Hepatocyte (in vitro differentiated cells): ENCODE results near the gene ADD1. TPM values are rescaled to one million over a fixed set of nuclear protein-coding genes. Genes with fewer than 3 reads are reported as not detected.

Experiments used
- DNase-seq: peaks from one replicate; pipeline ENCODE4 v3.0.0-alpha.2; 2016; ENCODE audit warnings: low spot score
- H2AFZ ChIP-seq: fragments of 200-600 bp; sonication (generic); 2 replicates; pipeline ENCODE4 v1.6.0; 2016; ENCODE audit warnings: antibody characterized with exemption, mild to moderate bottlenecking
- H3K27ac ChIP-seq: fragments of 200-600 bp; sonication (generic); 2 replicates; pipeline ENCODE4 v1.5.1; 2016; ENCODE audit warnings: mild to moderate bottlenecking
- H3K27me3 ChIP-seq: fragments of 200-600 bp; sonication (generic); 2 replicates; pipeline ENCODE4 v1.6.1; 2016
- H3K36me3 ChIP-seq: fragments of 200-600 bp; sonication (generic); replicated peaks from 2 replicates; pipeline ENCODE4 v1.5.1; 2016; ENCODE audit warnings: low read depth; ENCODE audit not compliant: insufficient read depth
- H3K4me1 ChIP-seq: fragments of 200-600 bp; sonication (generic); 2 replicates; pipeline ENCODE4 v1.5.1; 2016; ENCODE audit warnings: mild to moderate bottlenecking, moderate library complexity; ENCODE audit not compliant: insufficient read depth
- H3K4me2 ChIP-seq: fragments of 200-600 bp; sonication (generic); 2 replicates; pipeline ENCODE4 v1.6.0; 2016
- H3K4me3 ChIP-seq: fragments of 200-600 bp; sonication (generic); 2 replicates; pipeline ENCODE4 v1.5.1; 2016; ENCODE audit warnings: mild to moderate bottlenecking
- H3K79me2 ChIP-seq: fragments of 200-600 bp; sonication (generic); 2 replicates; pipeline ENCODE4 v1.6.0; 2017; ENCODE audit warnings: mild to moderate bottlenecking
- H3K9me2 ChIP-seq: fragments of 200-600 bp; sonication (generic); replicated peaks from 2 replicates; pipeline ENCODE4 v1.6.0; 2017; ENCODE audit warnings: mild to moderate bottlenecking; ENCODE audit not compliant: insufficient read depth
- H3K9me3 ChIP-seq: fragments of 200-600 bp; sonication (generic); 2 replicates; pipeline ENCODE4 v1.5.1; 2016; ENCODE audit warnings: low read depth, mild to moderate bottlenecking
- H4K20me1 ChIP-seq: fragments of 200-600 bp; sonication (generic); 2 replicates; pipeline ENCODE4 v1.6.0; 2016; ENCODE audit warnings: mild to moderate bottlenecking; ENCODE audit not compliant: insufficient read depth, poor library complexity, severe bottlenecking
- EZH2 ChIP-seq: fragments of 200-600 bp; sonication (generic); IDR thresholded peaks from 2 replicates; pipeline ENCODE4 v1.6.1; 2016; ENCODE audit warnings: antibody characterized with exemption, mild to moderate bottlenecking, borderline replicate concordance
- EZH2phosphoT487 ChIP-seq: fragments of 200-600 bp; sonication (generic); IDR thresholded peaks from one replicate; pipeline ENCODE4 v1.6.1; 2018; ENCODE audit warnings: antibody characterized with exemption, mild to moderate bottlenecking, low read depth, moderate library complexity; ENCODE audit not compliant: unreplicated experiment, severe bottlenecking
- WGBS: methylation state at CpG from one replicate; pipeline ENCODE4 v1.1.6; 2016; ENCODE audit warnings: low lambda C conversion rate; ENCODE audit errors: missing lambda C conversion rate; 5-methylcytosine and 5-hydroxymethylcytosine counted together
- polyA plus RNA-seq: library from polyadenylated mRNA; unstranded; fragments of >200 nt; fragmentation: Nextera tagmentation; extraction: Ambion mirVana; gene quantifications from 2 replicates; pipeline ENCODE4 v1.2.1, GENCODE V29; 2016
- total RNA-seq: library from RNA; depleted of rRNA; stranded (reverse); fragments of >200 nt; gene quantifications from 2 replicates; pipeline ENCODE4 v1.2.3, GENCODE V29; 2014
- TF ChIP-seq, protein P1 (sequence below): fragments of 200-600 bp; sonication (generic); IDR thresholded peaks from 2 replicates; pipeline ENCODE4 v1.5.1; 2016; ENCODE audit warnings: antibody characterized with exemption, mild to moderate bottlenecking; ENCODE audit not compliant: poor library complexity

Gene ADD1
- total and polyA plus RNA-seq, 2 experiments from 2014 or later: 179 to 208 TPM

GRCh38 chr4:2902126-2902525 is 58.5 kb downstream of the ADD1 start:
- H3K4me2 ChIP-seq: no peak overlapping the region
- no peak for DNase-seq
- H4K20me1 ChIP-seq: no peaks in the 10 kb centered on the region
- no peaks in the 10 kb centered on the region for H3K9me3 ChIP-seq
- no peaks in the 10 kb centered on the region for H3K9me2 ChIP-seq
- WGBS: 93% methylated on average over 2 of the region's 2 CpGs
- H3K4me1 ChIP-seq: no peaks in the 10 kb centered on the region
- TF ChIP-seq EZH2: no peak
- TF ChIP-seq, protein P1, sequence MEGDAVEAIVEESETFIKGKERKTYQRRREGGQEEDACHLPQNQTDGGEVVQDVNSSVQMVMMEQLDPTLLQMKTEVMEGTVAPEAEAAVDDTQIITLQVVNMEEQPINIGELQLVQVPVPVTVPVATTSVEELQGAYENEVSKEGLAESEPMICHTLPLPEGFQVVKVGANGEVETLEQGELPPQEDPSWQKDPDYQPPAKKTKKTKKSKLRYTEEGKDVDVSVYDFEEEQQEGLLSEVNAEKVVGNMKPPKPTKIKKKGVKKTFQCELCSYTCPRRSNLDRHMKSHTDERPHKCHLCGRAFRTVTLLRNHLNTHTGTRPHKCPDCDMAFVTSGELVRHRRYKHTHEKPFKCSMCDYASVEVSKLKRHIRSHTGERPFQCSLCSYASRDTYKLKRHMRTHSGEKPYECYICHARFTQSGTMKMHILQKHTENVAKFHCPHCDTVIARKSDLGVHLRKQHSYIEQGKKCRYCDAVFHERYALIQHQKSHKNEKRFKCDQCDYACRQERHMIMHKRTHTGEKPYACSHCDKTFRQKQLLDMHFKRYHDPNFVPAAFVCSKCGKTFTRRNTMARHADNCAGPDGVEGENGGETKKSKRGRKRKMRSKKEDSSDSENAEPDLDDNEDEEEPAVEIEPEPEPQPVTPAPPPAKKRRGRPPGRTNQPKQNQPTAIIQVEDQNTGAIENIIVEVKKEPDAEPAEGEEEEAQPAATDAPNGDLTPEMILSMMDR: no peak
- no peak for TF ChIP-seq EZH2phosphoT487
- H3K79me2 ChIP-seq: no peaks in the 10 kb centered on the region
- H3K27ac ChIP-seq: no peak overlapping the region
- H2AFZ ChIP-seq: no peak overlapping the region
- H3K36me3 ChIP-seq: peaks cover 10% of the 10 kb centered on the region
- no peak overlapping the region for H3K4me3 ChIP-seq
- no peaks in the 10 kb centered on the region for H3K27me3 ChIP-seq

- DNase-seq: no peak
- Histone ChIP-seq H3K27ac (no peak overlapping the region), H3K79me2 (peaks cover 3% of the 10 kb centered on the region), H3K4me1 (peaks cover 3% of the 10 kb centered on the region), H3K27me3 (no peaks in the 10 kb centered on the region), H3K4me3 (no peak overlapping the region), H3K9me2 (no peaks in the 10 kb centered on the region), H3K36me3 (peaks cover 10% of the 10 kb centered on the region), H3K4me2 (no peak overlapping the region), H2AFZ (no peak overlapping the region), H3K9me3 (no peaks in the 10 kb centered on the region), H4K20me1 (no peaks in the 10 kb centered on the region)
- WGBS: 95% methylated on average over 13 of the region's 13 CpGs
- TF ChIP-seq EZH2 (no peak), EZH2phosphoT487 (no peak)
- TF ChIP-seq, protein P1: no peak
Measured at GRCh38 chr4:2905544-2905943, 61.9 kb downstream of the ADD1 start.

DNA sequence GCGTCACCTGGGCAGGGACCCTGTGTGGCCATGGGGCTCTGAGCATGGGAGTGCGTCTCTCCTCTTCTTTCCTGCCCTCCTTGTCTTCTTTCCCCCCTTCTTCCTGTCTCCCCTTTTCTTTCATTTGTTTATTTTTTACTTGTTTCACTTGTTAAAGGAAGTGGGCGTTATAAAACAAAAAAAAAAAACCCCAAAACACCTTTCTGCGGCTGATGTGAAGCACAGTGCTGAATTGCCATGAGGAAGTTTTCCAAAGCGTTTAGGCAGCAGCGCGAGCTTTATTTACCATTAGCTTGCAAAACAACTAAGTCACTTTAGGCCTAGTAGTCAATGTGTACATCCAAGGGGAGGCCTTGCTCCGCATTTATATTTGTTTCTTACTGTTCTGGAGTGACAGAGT is 62.6 kb downstream of the ADD1 start:
- no peaks in the 10 kb centered on the region for H3K27me3 ChIP-seq
- no peaks in the 10 kb centered on the region for H3K9me3 ChIP-seq
- no peak for TF ChIP-seq EZH2
- TF ChIP-seq, protein P1: no peak
- TF ChIP-seq EZH2phosphoT487: no peak
- no peaks in the 10 kb centered on the region for H4K20me1 ChIP-seq
- no peak overlapping the region for H2AFZ ChIP-seq
- H3K4me2 ChIP-seq: no peak overlapping the region
- WGBS: 85% methylated on average over 8 of the region's 8 CpGs
- no peak overlapping the region for H3K27ac ChIP-seq
- peaks cover 10% of the 10 kb centered on the region for H3K36me3 ChIP-seq
- no peak overlapping the region for H3K4me3 ChIP-seq
- no peak for DNase-seq
- H3K9me2 ChIP-seq: no peaks in the 10 kb centered on the region
- H3K4me1 ChIP-seq: peaks cover 3% of the 10 kb centered on the region
- H3K79me2 ChIP-seq: peaks cover 3% of the 10 kb centered on the region

DNA sequence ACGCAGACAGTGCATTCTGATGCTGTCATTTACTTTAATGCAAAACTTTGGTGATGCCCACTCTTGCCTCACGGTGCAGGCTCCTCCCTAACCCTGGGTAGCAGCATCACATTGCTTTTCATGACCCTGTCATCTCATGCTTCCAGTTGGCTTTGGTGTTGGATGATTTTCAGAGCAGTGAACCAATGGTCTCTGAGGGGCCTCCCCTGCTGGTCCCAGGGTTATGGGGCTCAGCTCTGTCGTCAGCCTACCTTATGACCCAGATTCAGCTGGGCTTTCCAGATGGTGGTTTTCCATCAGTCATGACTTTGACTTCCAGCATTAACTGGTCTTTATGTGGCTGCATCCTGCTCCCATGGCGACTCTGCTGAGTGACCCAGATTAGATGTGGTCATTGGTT is 63.6 kb downstream of the ADD1 start:
- H3K27ac ChIP-seq: no peak overlapping the region
- no peak overlapping the region for H3K4me3 ChIP-seq
- no peaks in the 10 kb centered on the region for H3K9me2 ChIP-seq
- TF ChIP-seq EZH2 (no peak), EZH2phosphoT487 (no peak)
- TF ChIP-seq, protein P1: no peak
- H4K20me1 ChIP-seq: no peaks in the 10 kb centered on the region
- H3K36me3 ChIP-seq: peaks cover 10% of the 10 kb centered on the region
- no peak for DNase-seq
- H3K4me1 ChIP-seq: peaks cover 3% of the 10 kb centered on the region
- peaks cover 6% of the 10 kb centered on the region for H3K79me2 ChIP-seq
- WGBS: 96% methylated on average over 4 of the region's 4 CpGs
- no peak overlapping the region for H2AFZ ChIP-seq
- H3K4me2 ChIP-seq: no peak overlapping the region
- H3K9me3 ChIP-seq: no peaks in the 10 kb centered on the region
- H3K27me3 ChIP-seq: no peaks in the 10 kb centered on the region
